IPS-20b (cell line): Measurements from ENCODE around the gene ALKBH6.

Experiments
- H3K27ac ChIP-seq: one replicate; pipeline ENCODE4 v1.5.1; 2013; ENCODE audit warnings: low read length
- H3K27me3 ChIP-seq: 2 replicates; pipeline ENCODE4 v1.6.1; 2013; ENCODE audit warnings: mild to moderate bottlenecking, low read length, inconsistent platforms; ENCODE audit not compliant: insufficient read depth
- H3K36me3 ChIP-seq: 2 replicates; pipeline ENCODE4 v1.6.1; 2013; ENCODE audit warnings: low read depth, mild to moderate bottlenecking, inconsistent platforms, low read length, moderate library complexity; ENCODE audit not compliant: insufficient read depth
- H3K4me1 ChIP-seq: 2 replicates; pipeline ENCODE4 v1.6.1; 2013; ENCODE audit warnings: mild to moderate bottlenecking, control low read depth, inconsistent platforms, low read length, moderate library complexity; ENCODE audit not compliant: insufficient read depth
- H3K4me3 ChIP-seq: 2 replicates; pipeline ENCODE4 v1.5.1; 2013; ENCODE audit warnings: mild to moderate bottlenecking, low read length, inconsistent platforms
- H3K9ac ChIP-seq: 2 replicates; pipeline ENCODE4 v1.6.1; 2013; ENCODE audit warnings: low read depth, mild to moderate bottlenecking, inconsistent platforms, low read length, moderate library complexity
- H3K9me3 ChIP-seq: 2 replicates; pipeline ENCODE4 v1.6.1; 2013; ENCODE audit warnings: mild to moderate bottlenecking, low read depth, low read length, inconsistent platforms; ENCODE audit not compliant: insufficient read depth

The ALKBH6 gene

GRCh38 chr19:36026091-36026876 lies 12.3 kb upstream of the ALKBH6 start:
- Histone ChIP-seq H3K27ac (no peak overlapping the region), H3K4me3 (no peak overlapping the region), H3K27me3 (no peaks in the 10 kb centered on the region), H3K9me3 (no peaks in the 10 kb centered on the region), H3K9ac (no peak overlapping the region), H3K36me3 (peaks cover 25% of the 10 kb centered on the region), H3K4me1 (no peaks in the 10 kb centered on the region)

- Histone ChIP-seq H3K27me3 (no peaks in the 10 kb centered on the region), H3K27ac (no peak overlapping the region), H3K9ac (no peak overlapping the region), H3K36me3 (peaks cover 32% of the 10 kb centered on the region), H3K9me3 (no peaks in the 10 kb centered on the region), H3K4me3 (no peak overlapping the region), H3K4me1 (no peaks in the 10 kb centered on the region)
Measured at GRCh38 chr19:36025541-36025940, 11.5 kb upstream of the ALKBH6 start.

GRCh38 chr19:36023432-36023831 lies 9.4 kb upstream of the ALKBH6 start:
- Histone ChIP-seq H3K27ac (no peak overlapping the region), H3K9ac (no peak overlapping the region), H3K36me3 (peaks cover 33% of the 10 kb centered on the region), H3K27me3 (no peaks in the 10 kb centered on the region), H3K9me3 (no peaks in the 10 kb centered on the region), H3K4me3 (no peak overlapping the region), H3K4me1 (no peaks in the 10 kb centered on the region)

GRCh38 chr19:36019061-36019670 lies 5.2 kb upstream of the ALKBH6 start:
- Histone ChIP-seq H3K9me3 (no peaks in the 10 kb centered on the region), H3K4me3 (no peak overlapping the region), H3K4me1 (0 out of 2 replicates have a peak, but pooled peaks cover 4% of the 10 kb centered on the region), H3K27me3 (no peaks in the 10 kb centered on the region), H3K27ac (no peak overlapping the region), H3K36me3 (peaks cover 26% of the 10 kb centered on the region), H3K9ac (no peak overlapping the region)

GRCh38 chr19:36013280-36014011 lies 567 bp downstream of the ALKBH6 start:
- Histone ChIP-seq H3K27me3 (no peaks in the 10 kb centered on the region), H3K27ac (no peak overlapping the region), H3K36me3 (no peaks in the 10 kb centered on the region), H3K9me3 (no peaks in the 10 kb centered on the region), H3K4me3 (peak overlapping the region; percentile 91), H3K4me1 (peaks cover 4% of the 10 kb centered on the region; the same call in 1 of the 2 replicates), H3K9ac (peak overlapping the region; percentile 89; the same call in 1 of the 2 replicates)

- Histone ChIP-seq H3K9me3 (no peaks in the 10 kb centered on the region), H3K36me3 (no peaks in the 10 kb centered on the region), H3K4me1 (peaks cover 4% of the 10 kb centered on the region; the same call in 1 of the 2 replicates), H3K4me3 (no peak overlapping the region), H3K27me3 (no peaks in the 10 kb centered on the region), H3K27ac (no peak overlapping the region), H3K9ac (no peak overlapping the region)
Measured at GRCh38 chr19:36010402-36010801, 3.6 kb downstream of the ALKBH6 start.

GRCh38 chr19:36009633-36010379 lies 4.2 kb downstream of the ALKBH6 start:
- Histone ChIP-seq H3K36me3 (no peaks in the 10 kb centered on the region; the same call in 1 of the 2 replicates), H3K27ac (no peak overlapping the region), H3K4me3 (peak overlapping the region; percentile 77; the same call in 1 of the 2 replicates), H3K4me1 (peaks cover 1% of the 10 kb centered on the region; the same call in 1 of the 2 replicates), H3K9ac (peak overlapping the region; percentile 83; the same call in 1 of the 2 replicates), H3K27me3 (no peaks in the 10 kb centered on the region), H3K9me3 (no peaks in the 10 kb centered on the region)

GRCh38 chr19:36009220-36009619 lies 4.8 kb downstream of the ALKBH6 start:
- Histone ChIP-seq H3K4me3 (peak overlapping the region; percentile 77), H3K27me3 (no peaks in the 10 kb centered on the region), H3K27ac (no peak overlapping the region), H3K9me3 (no peaks in the 10 kb centered on the region), H3K4me1 (no peaks in the 10 kb centered on the region; the same call in 1 of the 2 replicates), H3K36me3 (peaks cover 3% of the 10 kb centered on the region; the same call in 1 of the 2 replicates), H3K9ac (peak overlapping the region; percentile 83; the same call in 1 of the 2 replicates)

GRCh38 chr19:36008336-36008978 lies 5.6 kb downstream of the ALKBH6 start, which contains the start of gene SYNE4:
SYNE4 (minus strand) TSS chr19:36008813; CDS start chr19:36008681, 132 bp downstream.
- Histone ChIP-seq H3K9me3 (no peaks in the 10 kb centered on the region), H3K9ac (peak within 1 kb of the TSS; percentile 83; the same call in 1 of the 2 replicates), H3K4me1 (no peaks in the 10 kb centered on the region; the same call in 1 of the 2 replicates), H3K27me3 (no peaks in the 10 kb centered on the region), H3K36me3 (peaks cover 6% of the 10 kb centered on the region; the same call in 1 of the 2 replicates), H3K4me3 (peak within 1 kb of the TSS; percentile 77), H3K27ac (peak within 1 kb of the TSS; percentile 10)

GRCh38 chr19:36006955-36007354 lies 7.1 kb downstream of the ALKBH6 start:
- no peaks in the 10 kb centered on the region for H3K4me1 ChIP-seq
- no peaks in the 10 kb centered on the region for H3K9me3 ChIP-seq
- H3K27ac ChIP-seq = no peak overlapping the region
- peaks cover 14% of the 10 kb centered on the region; the same call in 1 of the 2 replicates for H3K36me3 ChIP-seq
- H3K27me3 ChIP-seq = no peaks in the 10 kb centered on the region
- no peak overlapping the region for H3K9ac ChIP-seq
- H3K4me3 ChIP-seq = no peak overlapping the region
